Measurements from ENCODE around the gene PPP2R2B. TPM values are rescaled to one million over a fixed set of nuclear protein-coding genes. Genes with fewer than 3 reads are reported as not detected.

The PPP2R2B gene
- total RNA-seq, 1 experiment from 2014 or later, result not detected

GRCh38 chr5:146533260-146533857, 345.2 kb downstream of the PPP2R2B start:
- Histone ChIP-seq H3K27me3 (replicated peaks; ENCODE audit: insufficient read depth, low read depth, low read length, poor library complexity) (no peaks in the 10 kb centered on the region), H3K27ac (ENCODE audit: low read depth, low read length, poor library complexity, severe bottlenecking) (no peak overlapping the region), H3K4me1 (ENCODE audit: insufficient read depth, low read length, poor library complexity, severe bottlenecking) (no peaks in the 10 kb centered on the region), H3K9me3 (ENCODE audit: low read depth, low read length, poor library complexity, severe bottlenecking) (no peaks in the 10 kb centered on the region), H3K4me3 (ENCODE audit: low read depth, low read length, poor library complexity, severe bottlenecking) (no peak overlapping the region), H3K36me3 (ENCODE audit: insufficient read depth, low read length, poor library complexity, severe bottlenecking) (no peaks in the 10 kb centered on the region)
- ChIA-PET CTCF (interaction anchor here (0.5 to 1.0 kb wide), 5 partner anchors 84 to 656 kb away, joined by 3 to 9 read pairs (median 5); no protein-coding TSS in a partner anchor), POLR2A (ENCODE audit: low non-redundant PET) (no interaction called here)
- intact Hi-C loops (cut with micrococcal nuclease; ENCODE audit: unreplicated experiment), result loop anchor here (1.0 to 2.0 kb wide), 2 partner anchors 433 to 655 kb away; no protein-coding TSS in a partner anchor
- TF ChIP-seq EZH2 (IDR thresholded peaks at IDR 0.05; ENCODE audit: borderline replicate concordance, low read depth, low read length, poor library complexity, severe bottlenecking), result no peak
- peak; percentile 93 for TF ChIP-seq CTCF (conservative IDR thresholded peaks at IDR 0.05; ENCODE audit: low read depth, low read length)
- peak; percentile 72 for DNase-seq (ENCODE audit: low spot score)
- BruUV-seq (replicated peaks), result no TSS peak
